A549 (cell line): ENCODE results near the gene ZNF263. TPM values are rescaled to one million over a fixed set of nuclear protein-coding genes. Genes with fewer than 3 reads are reported as not detected.

Experiments
- ATAC-seq, 2 experiments: fragments of 200-7000 bp in 1 of 2; fragments of >200 bp in 1 of 2; cut with Nextera tagmentation in 1 of 2; cut with Tn5 transposase in 1 of 2; 3 replicates each; pipeline versions ENCODE4 v1.8.0 to v1.9.1; 2018 to 2020; ENCODE audit warnings: mild to moderate bottlenecking in 1 of 2, moderate library complexity in 1 of 2
- CTCF ChIA-PET: fragments of 300-600 bp; sonication (Branson Sonifier 250); formaldehyde crosslinking; extraction: SDS; loops from one replicate; lab custom pipeline; 2021; ENCODE audit warnings: antibody characterized with exemption, inconsistent platforms; lab: Yijun Ruan, JAX
- POLR2A ChIA-PET: fragments of 350-600 bp; formaldehyde crosslinking; extraction: SDS; loops from one replicate; lab custom pipeline; 2021; ENCODE audit warnings: antibody characterized with exemption, inconsistent platforms; lab: Yijun Ruan, JAX
- DNase-seq, 2 experiments: peaks; one replicate each; pipeline versions ENCODE4 v3.0.0 to v3.0.0-alpha.2; 2011 to 2016; ENCODE audit warnings: low read depth in 1 of 2, low spot score in 1 of 2
- FAIRE-seq: peaks from 2 replicates; lab custom pipeline; 2011; peaks lifted over from hg19 to GRCh38; lab: Jason Lieb, UNC
- H3K27ac ChIP-seq, 2 experiments: fragments of >200 bp; sonication (Bioruptor Twin); formaldehyde crosslinking; 3 replicates each; pipeline ENCODE4 v1.5.1; 2016 to 2017
- H3K4me1 ChIP-seq: fragments of >200 bp; sonication (Bioruptor Twin); formaldehyde crosslinking; 3 replicates; pipeline ENCODE4 v1.6.1; 2016
- H3K4me2 ChIP-seq: fragments of >200 bp; sonication (Bioruptor Twin); formaldehyde crosslinking; 3 replicates; pipeline ENCODE4 v1.6.1; 2016
- H3K4me3 ChIP-seq: fragments of >200 bp; sonication (Bioruptor Twin); formaldehyde crosslinking; 3 replicates; pipeline ENCODE4 v1.5.1; 2016
- H3K9me3 ChIP-seq: fragments of >200 bp; sonication (Bioruptor Twin); formaldehyde crosslinking; 3 replicates; pipeline ENCODE4 v1.6.1; 2016
- BHLHE40 ChIP-seq: IDR thresholded peaks from 2 replicates; pipeline ENCODE4 v1.6.1; 2012; ENCODE audit warnings: low read depth, low read length, inconsistent platforms
- EHF ChIP-seq: fragments of 250-450 bp; sonication (Bioruptor Pico); IDR thresholded peaks from 2 replicates; pipeline ENCODE4 v1.5.0; 2020; ENCODE audit warnings: mild to moderate bottlenecking
- EHMT2 ChIP-seq: fragments of 200-600 bp; sonication (generic); IDR thresholded peaks from 2 replicates; pipeline ENCODE4 v1.6.1; 2016; ENCODE audit warnings: antibody characterized with exemption, low read depth, mild to moderate bottlenecking, moderate library complexity
- EP300 ChIP-seq, 2 experiments: fragments of >200 bp; sonication (Bioruptor Twin); formaldehyde crosslinking; IDR thresholded peaks; 2 replicates in 1 of 2; 3 replicates in 1 of 2; pipeline ENCODE4 v1.6.1; 2016 to 2017
- FOXS1 ChIP-seq: fragments of 250-450 bp; sonication (Bioruptor Pico); IDR thresholded peaks from 2 replicates; pipeline ENCODE4 v1.5.0; 2020; ENCODE audit warnings: mild to moderate bottlenecking, moderate library complexity
- GATA3 ChIP-seq: IDR thresholded peaks from 2 replicates; pipeline ENCODE4 v1.6.1; 2012; ENCODE audit warnings: borderline replicate concordance
- HDAC2 ChIP-seq: fragments of 200-600 bp; sonication (generic); IDR thresholded peaks from 2 replicates; pipeline ENCODE4 v1.6.1; 2016
- HEYL ChIP-seq: fragments of 250-450 bp; sonication (Bioruptor Pico); IDR thresholded peaks from 2 replicates; pipeline ENCODE4 v1.8.0; 2021; ENCODE audit warnings: mild to moderate bottlenecking, moderate library complexity
- HOXA7 ChIP-seq: fragments of 250-450 bp; sonication (Bioruptor Pico); IDR thresholded peaks from 2 replicates; pipeline ENCODE4 v1.5.0; 2020; ENCODE audit warnings: mild to moderate bottlenecking, moderate library complexity
- KDM5A ChIP-seq: fragments of 200-600 bp; sonication (generic); IDR thresholded peaks from 2 replicates; pipeline ENCODE4 v1.6.1; 2016; ENCODE audit warnings: antibody characterized with exemption, mild to moderate bottlenecking
- MAFK ChIP-seq: fragments of 450-650 bp; IDR thresholded peaks from 2 replicates; pipeline ENCODE4 v1.6.1; 2014; ENCODE audit not compliant: partially characterized antibody
- MAZ ChIP-seq: fragments of 150-350 bp; IDR thresholded peaks from 2 replicates; pipeline ENCODE4 v1.6.1; 2014; ENCODE audit warnings: antibody characterized with exemption, low read depth, low read length, borderline replicate concordance
- NFE2L2 ChIP-seq: fragments of 150-350 bp; conservative IDR thresholded peaks from 2 replicates; pipeline ENCODE4 v1.6.1; 2014; ENCODE audit warnings: low read length
- PHF8 ChIP-seq: fragments of 200-600 bp; sonication (generic); IDR thresholded peaks from 2 replicates; pipeline ENCODE4 v1.6.1; 2016; ENCODE audit warnings: low read depth, mild to moderate bottlenecking, antibody characterized with exemption, moderate library complexity, borderline replicate concordance
- POLR2AphosphoS2 ChIP-seq: conservative IDR thresholded peaks from 2 replicates; pipeline ENCODE4 v1.6.1; 2012; ENCODE audit warnings: low read length, improper control_type of control experiment, inconsistent platforms
- RAD21 ChIP-seq, 2 experiments: fragments of >200 bp in 1 of 2; sonication (Bioruptor Twin) in 1 of 2; formaldehyde crosslinking in 1 of 2; IDR thresholded peaks in 1 of 2; conservative IDR thresholded peaks in 1 of 2; 2 replicates in 1 of 2; 3 replicates in 1 of 2; pipeline ENCODE4 v1.6.1; 2012 to 2018; ENCODE audit warnings: inconsistent platforms in 1 of 2
- SREBF2 ChIP-seq: fragments of 450-650 bp; IDR thresholded peaks from 2 replicates; pipeline ENCODE4 v1.6.1; 2014; ENCODE audit warnings: mild to moderate bottlenecking, moderate library complexity
- ZFP36 ChIP-seq: fragments of 450-650 bp; IDR thresholded peaks from 2 replicates; pipeline ENCODE4 v1.6.1; 2014; ENCODE audit warnings: borderline replicate concordance; ENCODE audit not compliant: partially characterized antibody
- ZNF302 ChIP-seq: fragments of 250-450 bp; sonication (Bioruptor Pico); IDR thresholded peaks from 2 replicates; pipeline ENCODE4 v1.9.0; 2021; ENCODE audit warnings: inconsistent platforms, mild to moderate bottlenecking, moderate library complexity
- WGBS: methylation state at CpG from one replicate; pipeline ENCODE4 v1.1.6; 2017; ENCODE audit errors: missing lambda C conversion rate; 5-methylcytosine and 5-hydroxymethylcytosine counted together
- polyA plus RNA-seq, 4 experiments: library from polyadenylated mRNA; depleted of rRNA in 3 of 4; stranded (reverse); fragments of >200 nt; fragmentation: RNase III in 1 of 4; extraction: RNeasy Plus Mini Kit Qiagen cat#74134 plus additional on column Dnase treatment in 1 of 4; gene quantifications; 2 replicates in 3 of 4; 3 replicates in 1 of 4; pipeline ENCODE4 v1.2.3, GENCODE V29; 2011 to 2017
- TF ChIP-seq, protein P1 (sequence below): IDR thresholded peaks from 2 replicates; pipeline ENCODE4 v1.6.1; 2012; ENCODE audit warnings: low read depth, borderline replicate concordance
- TF ChIP-seq, protein P2 (sequence below): IDR thresholded peaks from 2 replicates; pipeline ENCODE4 v1.6.1; 2012
- TF ChIP-seq, protein P3 (sequence below): fragments of >200 bp; sonication (Bioruptor Twin); formaldehyde crosslinking; IDR thresholded peaks from 3 replicates; pipeline ENCODE4 v1.5.1; 2016
- TF ChIP-seq, protein P4 (sequence below): fragments of >200 bp; sonication (Bioruptor Twin); formaldehyde crosslinking; IDR thresholded peaks from 3 replicates; pipeline ENCODE4 v1.6.1; 2016

The ZNF263 gene
- polyA plus RNA-seq, 2 of the 4 experiments (the other 2 are of a cell fraction): 20.9 to 24.4 TPM

DNA sequence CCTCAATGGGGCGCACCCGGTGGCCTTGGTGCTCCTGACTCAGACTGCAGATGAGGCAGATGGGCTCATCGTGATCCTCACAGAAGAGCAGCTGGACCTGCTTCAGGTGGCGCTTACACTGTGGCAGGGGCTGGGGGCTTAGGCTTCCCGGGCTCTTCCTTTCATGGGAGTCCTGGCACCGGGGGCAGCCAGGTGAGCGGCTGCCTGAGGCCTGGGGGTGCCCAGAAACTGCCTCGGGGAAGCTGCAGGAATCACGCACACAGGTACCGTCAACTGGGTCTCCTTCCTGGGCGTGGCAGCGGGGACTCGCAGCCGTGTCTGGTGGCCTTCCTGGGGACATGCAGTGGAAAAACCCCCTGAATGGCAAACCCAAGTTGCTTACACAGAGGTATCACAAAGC is 33.8 kb upstream of the ZNF263 start:
- Histone ChIP-seq H3K27ac (no peak overlapping the region), H3K4me2 (no peak overlapping the region), H3K9me3 (no peaks in the 10 kb centered on the region), H3K4me3 (no peak overlapping the region), H3K4me1 (no peaks in the 10 kb centered on the region)
- FAIRE-seq (no peak), ATAC-seq (no peak), DNase-seq (no peak)
- POLR2A ChIA-PET: no interaction called here
- WGBS: 57% methylated on average over 5 of the region's 14 CpGs
- TF ChIP-seq EP300 (IDR thresholded peaks at IDR 0.05) (no peak), HEYL (CRISPR knock-in tag) (no peak), NFE2L2 (no peak), SREBF2 (no peak), FOXS1 (CRISPR knock-in tag) (no peak), ZNF302 (CRISPR knock-in tag) (no peak), HOXA7 (CRISPR knock-in tag) (no peak), KDM5A (no peak), MAFK (no peak), HDAC2 (no peak), EHF (CRISPR knock-in tag) (no peak), POLR2AphosphoS2 (no peak), EHMT2 (no peak), RAD21 (conservative IDR thresholded peaks at IDR 0.05 in 1 of 2, IDR thresholded peaks at IDR 0.05 in 1 of 2) (no peak), BHLHE40 (no peak), PHF8 (no peak)
- TF ChIP-seq, protein P1, sequence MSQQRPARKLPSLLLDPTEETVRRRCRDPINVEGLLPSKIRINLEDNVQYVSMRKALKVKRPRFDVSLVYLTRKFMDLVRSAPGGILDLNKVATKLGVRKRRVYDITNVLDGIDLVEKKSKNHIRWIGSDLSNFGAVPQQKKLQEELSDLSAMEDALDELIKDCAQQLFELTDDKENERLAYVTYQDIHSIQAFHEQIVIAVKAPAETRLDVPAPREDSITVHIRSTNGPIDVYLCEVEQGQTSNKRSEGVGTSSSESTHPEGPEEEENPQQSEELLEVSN: no peak
- CTCF ChIA-PET: interaction anchor here (2.1 kb wide), 1 partner anchor 14 kb away, joined by 5 read pairs; no protein-coding TSS in a partner anchor

DNA sequence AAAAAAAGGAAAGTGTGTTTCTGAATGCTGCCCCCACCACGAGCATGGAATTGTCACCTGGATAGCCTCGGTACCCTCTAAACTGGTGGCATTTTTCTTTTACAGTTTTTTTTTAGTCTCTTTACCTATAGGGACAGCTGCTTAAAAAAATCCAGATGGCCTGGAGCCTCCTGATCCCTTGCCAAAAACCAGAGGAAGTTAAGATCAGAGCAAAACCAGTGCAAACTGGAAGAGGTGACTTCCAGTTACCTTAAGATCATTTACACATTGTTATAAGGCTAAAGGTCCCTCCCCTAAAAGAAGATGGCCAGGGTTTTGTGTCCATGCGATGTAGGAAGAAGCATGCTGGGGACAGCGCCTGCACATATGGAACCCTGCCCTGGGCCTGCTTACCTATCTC is 30.3 kb upstream of the ZNF263 start:
- Histone ChIP-seq H3K9me3 (no peaks in the 10 kb centered on the region), H3K4me1 (no peaks in the 10 kb centered on the region)
- CTCF ChIA-PET: interaction anchor here (0.7 kb wide), 2 partner anchors 8 to 61 kb away, joined by 3 read pairs; no protein-coding TSS in a partner anchor
- WGBS: 69% methylated on average over 4 of the region's 4 CpGs
- ATAC-seq: no peak
- FAIRE-seq: no peak
- TF ChIP-seq, protein P2, sequence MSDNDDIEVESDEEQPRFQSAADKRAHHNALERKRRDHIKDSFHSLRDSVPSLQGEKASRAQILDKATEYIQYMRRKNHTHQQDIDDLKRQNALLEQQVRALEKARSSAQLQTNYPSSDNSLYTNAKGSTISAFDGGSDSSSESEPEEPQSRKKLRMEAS: no peak
- TF ChIP-seq, protein P3, sequence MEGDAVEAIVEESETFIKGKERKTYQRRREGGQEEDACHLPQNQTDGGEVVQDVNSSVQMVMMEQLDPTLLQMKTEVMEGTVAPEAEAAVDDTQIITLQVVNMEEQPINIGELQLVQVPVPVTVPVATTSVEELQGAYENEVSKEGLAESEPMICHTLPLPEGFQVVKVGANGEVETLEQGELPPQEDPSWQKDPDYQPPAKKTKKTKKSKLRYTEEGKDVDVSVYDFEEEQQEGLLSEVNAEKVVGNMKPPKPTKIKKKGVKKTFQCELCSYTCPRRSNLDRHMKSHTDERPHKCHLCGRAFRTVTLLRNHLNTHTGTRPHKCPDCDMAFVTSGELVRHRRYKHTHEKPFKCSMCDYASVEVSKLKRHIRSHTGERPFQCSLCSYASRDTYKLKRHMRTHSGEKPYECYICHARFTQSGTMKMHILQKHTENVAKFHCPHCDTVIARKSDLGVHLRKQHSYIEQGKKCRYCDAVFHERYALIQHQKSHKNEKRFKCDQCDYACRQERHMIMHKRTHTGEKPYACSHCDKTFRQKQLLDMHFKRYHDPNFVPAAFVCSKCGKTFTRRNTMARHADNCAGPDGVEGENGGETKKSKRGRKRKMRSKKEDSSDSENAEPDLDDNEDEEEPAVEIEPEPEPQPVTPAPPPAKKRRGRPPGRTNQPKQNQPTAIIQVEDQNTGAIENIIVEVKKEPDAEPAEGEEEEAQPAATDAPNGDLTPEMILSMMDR: no peak
- TF ChIP-seq, protein P1: no peak
- TF ChIP-seq EP300 (IDR thresholded peaks at IDR 0.05): no peak
- TF ChIP-seq MAZ: no peak
- no peak for TF ChIP-seq ZNF302 (CRISPR knock-in tag)
- TF ChIP-seq, protein P4, sequence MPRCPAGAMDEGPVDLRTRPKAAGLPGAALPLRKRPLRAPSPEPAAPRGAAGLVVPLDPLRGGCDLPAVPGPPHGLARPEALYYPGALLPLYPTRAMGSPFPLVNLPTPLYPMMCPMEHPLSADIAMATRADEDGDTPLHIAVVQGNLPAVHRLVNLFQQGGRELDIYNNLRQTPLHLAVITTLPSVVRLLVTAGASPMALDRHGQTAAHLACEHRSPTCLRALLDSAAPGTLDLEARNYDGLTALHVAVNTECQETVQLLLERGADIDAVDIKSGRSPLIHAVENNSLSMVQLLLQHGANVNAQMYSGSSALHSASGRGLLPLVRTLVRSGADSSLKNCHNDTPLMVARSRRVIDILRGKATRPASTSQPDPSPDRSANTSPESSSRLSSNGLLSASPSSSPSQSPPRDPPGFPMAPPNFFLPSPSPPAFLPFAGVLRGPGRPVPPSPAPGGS: no peak
- TF ChIP-seq ZFP36: no peak
- no peak for TF ChIP-seq GATA3
- TF ChIP-seq PHF8: no peak
- TF ChIP-seq, all 56 proteins: peak for 0
- DNase-seq: no peak
- Histone ChIP-seq H3K4me2 (no peak overlapping the region), H3K4me3 (no peak overlapping the region), H3K27ac (no peak overlapping the region)
- POLR2A ChIA-PET: no interaction called here
